Activated naive CD4-positive, alpha-beta T cell treated with anti-CD3 and anti-CD28 coated beads, Interleukin-2, amount 50 U/mL, for 72 hours (primary cell): Measurements from ENCODE around the gene OR2M4. TPM values are rescaled to one million over a fixed set of nuclear protein-coding genes. Genes with fewer than 3 reads are reported as not detected.
"Not testable (repeated sequence)": the region's sequence is repeated elsewhere in the genome, so short reads cannot be mapped to it uniquely, and the experiment has no call there.

Experiments used
- ATAC-seq, 2 donors: fragments of 150-1000 bp; cut with Tn5 transposase; 2 replicates each; pipeline ENCODE4 v1.10.0; 2021; ENCODE audit warnings: mild to moderate bottlenecking in 2 of 2, moderate library complexity in 2 of 2
- DNase-seq, 2 donors: peaks; one replicate each; pipeline ENCODE4 v3.0.0; 2021 to 2022; ENCODE audit warnings: low spot score in 2 of 2
- H3K27ac Mint-ChIP-seq, 2 donors: one replicate each; pipeline ENCODE4 v1.8.0; 2022; ENCODE audit warnings: mild to moderate bottlenecking in 2 of 2, mixed read lengths in 2 of 2
- H3K36me3 Mint-ChIP-seq, 2 donors: one replicate each; pipeline ENCODE4 v1.8.0; 2022; ENCODE audit warnings: mixed read lengths in 2 of 2
- H3K9me3 Mint-ChIP-seq, 2 donors: one replicate each; pipeline ENCODE4 v1.8.0; 2022; ENCODE audit warnings: mixed read lengths in 2 of 2
- total RNA-seq, 2 donors: library from RNA; stranded (reverse); gene quantifications; one replicate each; pipeline ENCODE4 v1.2.3, GENCODE V29; 2022

The OR2M4 gene
- not detected for total RNA-seq

DNA sequence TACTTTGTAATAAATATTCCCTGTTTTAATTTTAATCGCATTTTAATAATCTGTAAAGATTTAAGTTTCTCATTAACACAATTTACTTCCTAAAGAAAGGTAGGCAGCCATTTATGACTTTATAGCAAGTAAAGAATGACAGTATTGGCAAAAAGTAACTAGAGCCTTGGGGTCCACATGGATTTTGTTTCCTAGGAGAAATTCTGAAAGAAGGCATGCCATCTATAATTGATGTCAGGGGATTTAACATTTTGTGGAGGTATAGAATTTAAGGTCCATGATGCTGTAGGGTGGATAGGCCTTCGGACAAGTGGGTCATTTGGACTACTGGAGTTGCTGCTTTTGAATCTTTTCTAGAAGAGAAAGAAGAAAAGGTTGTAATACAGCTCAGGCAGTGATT is at the start of gene OR2M4:
Gene OR2M4, plus strand, starts transcription at position 301 of the 400 bp plus-strand sequence. CDS start 7,512 bp downstream, outside the sequence.
- no peak for ATAC-seq
- Mint-ChIP-seq H3K36me3 (peaks cover 0 to 8% of the 10 kb centered on the region in 2 donors), H3K9me3 (peaks cover 6 to 9% of the 10 kb centered on the region in 2 donors), H3K27ac (no peak within 1 kb of the TSS)
- DNase-seq: no peak

GRCh38 chr1:248183996-248184395 is 47.2 kb upstream of the OR2M4 start:
- ATAC-seq (no peak), DNase-seq (no peak)
- Mint-ChIP-seq H3K36me3 (peaks cover 0 to 14% of the 10 kb centered on the region in 2 donors), H3K9me3 (peaks cover 4 to 8% of the 10 kb centered on the region in 2 donors), H3K27ac (no peak overlapping the region)

DNA sequence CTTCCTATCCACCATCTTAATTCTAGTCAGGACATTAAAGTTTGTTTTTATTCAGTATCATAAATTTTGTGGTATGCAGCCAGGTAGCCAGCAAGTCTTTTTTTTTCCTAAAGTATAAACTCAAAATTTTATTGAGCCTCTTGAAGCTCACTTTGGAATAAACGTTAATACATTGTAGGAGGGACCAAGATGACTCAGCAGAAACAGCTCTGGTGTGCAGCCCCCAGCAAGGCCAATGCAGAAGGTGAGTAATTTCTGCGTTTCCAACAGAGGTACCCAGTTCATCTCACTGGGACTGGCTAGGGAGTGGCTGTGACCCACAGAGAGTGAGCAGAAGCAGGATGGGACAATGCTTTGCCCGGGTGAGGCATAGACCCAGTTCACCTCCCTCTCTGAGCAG is 43.9 kb upstream of the OR2M4 start:
- ATAC-seq: no peak
- H3K9me3 Mint-ChIP-seq: peaks cover 5 to 8% of the 10 kb centered on the region in 2 donors
- H3K36me3 Mint-ChIP-seq: peaks cover 0 to 6% of the 10 kb centered on the region in 2 donors
- DNase-seq: no peak
- no peak overlapping the region for H3K27ac Mint-ChIP-seq

GRCh38 chr1:248189026-248189425 is 42.2 kb upstream of the OR2M4 start:
- ATAC-seq (no peak), DNase-seq (no peak)
- no peak overlapping the region for H3K27ac Mint-ChIP-seq
- H3K36me3 Mint-ChIP-seq: peaks cover 0 to 6% of the 10 kb centered on the region in 2 donors
- H3K9me3 Mint-ChIP-seq: peaks cover 5 to 8% of the 10 kb centered on the region in 2 donors

- H3K36me3 Mint-ChIP-seq: peaks cover 0 to 7% of the 10 kb centered on the region in 2 donors
- DNase-seq (no peak), ATAC-seq (no peak)
- H3K27ac Mint-ChIP-seq: no peak overlapping the region
- H3K9me3 Mint-ChIP-seq: peaks cover 8 to 11% of the 10 kb centered on the region in 2 donors
These were observed 37.1 kb upstream of the OR2M4 start for GRCh38 chr1:248194117-248194516.

GRCh38 chr1:248196965-248197364 is 34.3 kb upstream of the OR2M4 start, which contains the start of gene OR2M3:
TSS of gene OR2M3 (plus strand) at chr1:248197265. CDS start at chr1:248203068, 5,803 bp downstream.
- DNase-seq (no peak), ATAC-seq (no peak)
- Mint-ChIP-seq H3K27ac (no peak within 1 kb of the TSS), H3K9me3 (peaks cover under 1 to 5% of the 10 kb centered on the region in 2 donors), H3K36me3 (peaks cover 0 to 7% of the 10 kb centered on the region in 2 donors)

DNA sequence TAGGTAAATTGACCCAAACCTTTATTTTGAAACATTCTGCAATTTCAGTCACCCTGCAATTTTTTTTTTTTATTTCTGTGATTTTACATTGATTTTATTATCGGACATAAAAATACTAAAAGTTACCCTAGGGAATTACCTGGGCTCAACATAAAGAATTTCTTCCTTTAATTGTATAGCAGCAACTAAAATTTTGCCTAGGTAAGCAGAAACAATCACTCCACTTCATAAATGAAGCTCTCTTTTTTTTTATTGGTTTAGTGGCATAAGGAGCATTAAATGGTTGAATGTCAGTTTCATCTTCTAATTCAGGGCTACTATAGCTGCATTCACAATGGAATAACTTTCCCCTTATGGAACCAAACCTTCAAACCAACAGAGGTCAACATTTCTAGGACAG is 15.3 kb upstream of the OR2M4 start:
- Mint-ChIP-seq H3K27ac (no peak overlapping the region), H3K36me3 (no peaks in the 10 kb centered on the region), H3K9me3 (peaks cover 5 to 11% of the 10 kb centered on the region in 2 donors)
- DNase-seq (no peak), ATAC-seq (no peak)

- no peak overlapping the region for H3K27ac Mint-ChIP-seq
- peaks cover 6 to 9% of the 10 kb centered on the region in 2 donors for H3K9me3 Mint-ChIP-seq
- DNase-seq: no peak
- ATAC-seq: no peak
- peaks cover 0 to 8% of the 10 kb centered on the region in 2 donors for H3K36me3 Mint-ChIP-seq
These were observed 5.7 kb upstream of the OR2M4 start for GRCh38 chr1:248225537-248225936.

GRCh38 chr1:248229360-248229908 is 1.8 kb upstream of the OR2M4 start:
- Mint-ChIP-seq H3K9me3 (peaks cover 6 to 9% of the 10 kb centered on the region in 2 donors), H3K27ac (no peak overlapping the region), H3K36me3 (peaks cover 0 to 8% of the 10 kb centered on the region in 2 donors)
- no peak for ATAC-seq
- no peak for DNase-seq

- ATAC-seq: no peak
- DNase-seq: no peak
- no peak overlapping the region for H3K27ac Mint-ChIP-seq
- H3K36me3 Mint-ChIP-seq: no peaks in the 10 kb centered on the region
- no peaks in the 10 kb centered on the region for H3K9me3 Mint-ChIP-seq
These were observed 8.3 kb downstream of the OR2M4 start for GRCh38 chr1:248239478-248239877.

GRCh38 chr1:248243204-248243603 is 12.0 kb downstream of the OR2M4 start:
- ATAC-seq (peak; percentile 28 to 56), DNase-seq (peak in 1 of 2 donors; percentile 16)
- no peaks in the 10 kb centered on the region for H3K9me3 Mint-ChIP-seq
- H3K36me3 Mint-ChIP-seq: no peaks in the 10 kb centered on the region
- H3K27ac Mint-ChIP-seq: no peak overlapping the region

- not testable (repeated sequence) for DNase-seq, H3K27ac Mint-ChIP-seq, ATAC-seq, H3K36me3 Mint-ChIP-seq
- peaks cover 14 to 21% of the 10 kb centered on the region in 2 donors for H3K9me3 Mint-ChIP-seq
These were observed 28.1 kb downstream of the OR2M4 start for GRCh38 chr1:248259309-248259708.

DNA sequence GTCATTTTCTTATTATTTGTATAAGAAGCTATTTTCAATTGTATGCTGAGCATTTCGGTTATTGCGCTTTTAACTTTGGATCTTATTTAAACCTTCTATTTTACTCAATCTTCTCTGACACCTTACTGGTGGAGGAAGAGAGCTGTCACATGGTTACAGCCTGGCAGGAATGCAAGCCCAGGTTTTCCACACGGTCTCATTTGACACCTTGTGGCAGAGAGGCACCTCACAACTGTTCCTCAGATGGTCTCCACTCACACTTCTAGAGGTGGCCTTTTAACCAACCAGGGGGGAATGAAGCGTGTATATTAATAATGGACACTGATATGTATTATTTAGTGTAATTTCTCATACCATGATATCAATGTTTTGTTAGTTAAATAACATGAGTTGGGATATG is 37.0 kb downstream of the OR2M4 start:
- Mint-ChIP-seq H3K36me3 (peaks cover 0 to 4% of the 10 kb centered on the region in 2 donors), H3K9me3 (peaks cover 3 to 5% of the 10 kb centered on the region in 2 donors), H3K27ac (no peak overlapping the region)
- ATAC-seq: no peak
- DNase-seq: no peak

DNA sequence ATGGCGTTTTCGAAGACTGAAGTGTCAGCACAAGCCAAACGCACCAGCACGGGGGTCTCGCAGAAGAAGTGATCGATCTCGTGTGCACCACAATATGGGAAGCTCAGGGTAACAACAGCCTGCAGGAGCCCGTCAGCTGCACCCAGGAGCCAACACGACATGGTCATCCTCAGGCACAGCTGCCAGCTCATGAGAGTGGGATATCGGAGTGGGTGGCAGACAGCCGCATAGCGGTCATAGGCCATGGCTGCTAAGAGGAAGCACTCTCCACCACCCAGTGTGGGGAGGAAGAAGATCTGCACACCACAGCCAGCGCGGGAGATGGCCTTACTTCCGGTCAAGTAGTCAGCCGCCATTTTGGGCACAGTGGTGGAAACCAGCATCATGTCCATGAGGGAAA is 42.0 kb downstream of the OR2M4 start:
- H3K36me3 Mint-ChIP-seq, ATAC-seq, H3K9me3 Mint-ChIP-seq, H3K27ac Mint-ChIP-seq: not testable (repeated sequence)
- DNase-seq: peak in 1 of 2 donors; percentile 53

- no peaks in the 10 kb centered on the region for H3K9me3 Mint-ChIP-seq
- DNase-seq: no peak
- no peak for ATAC-seq
- no peaks in the 10 kb centered on the region for H3K36me3 Mint-ChIP-seq
- H3K27ac Mint-ChIP-seq: no peak within 1 kb of the TSS
These were observed 46.7 kb downstream of the OR2M4 start, which contains the start of gene OR2T33 for GRCh38 chr1:248277876-248278275. TSS of gene OR2T33 (minus strand) at chr1:248277976. CDS start at chr1:248273814, 4,162 bp downstream.

DNA sequence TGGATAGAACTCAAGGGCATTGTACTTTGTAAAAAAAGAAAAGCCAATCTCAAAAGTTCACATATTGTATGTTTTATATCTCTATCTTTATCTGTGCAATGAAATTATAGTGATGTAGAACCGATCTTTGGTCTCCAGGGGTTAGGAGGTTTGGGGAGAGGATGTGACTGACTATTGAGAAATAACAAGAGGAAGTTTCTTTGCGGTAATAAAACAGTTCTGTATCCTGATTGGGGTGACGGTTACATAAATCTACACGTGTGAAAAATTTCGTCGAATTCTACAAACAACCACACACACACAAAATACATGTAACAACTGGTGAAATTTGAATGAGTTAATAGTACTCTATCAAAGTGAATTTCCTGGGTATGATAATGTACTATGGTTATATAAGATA is 57.2 kb downstream of the OR2M4 start:
- peaks cover 0 to 8% of the 10 kb centered on the region in 2 donors for H3K9me3 Mint-ChIP-seq
- H3K36me3 Mint-ChIP-seq: no peaks in the 10 kb centered on the region
- ATAC-seq: no peak

More for the DNA sequence above, 57.2 kb downstream of the OR2M4 start:
- no peak for DNase-seq
- H3K27ac Mint-ChIP-seq: no peak overlapping the region
